GM18499 (cell line): ENCODE results near the gene UHMK1.

Experiments
- ATAC-seq: cut with Tn5 transposase; IDR thresholded peaks from one replicate; pipeline ENCODE4 v1.9.1; 2021; ENCODE audit warnings: moderate number of reproducible peaks; ENCODE audit not compliant: insufficient read depth, unreplicated experiment

Gene UHMK1

GRCh38 chr1:162527314-162527713 lies 29.7 kb downstream of the UHMK1 start:
- ATAC-seq = no peak

DNA sequence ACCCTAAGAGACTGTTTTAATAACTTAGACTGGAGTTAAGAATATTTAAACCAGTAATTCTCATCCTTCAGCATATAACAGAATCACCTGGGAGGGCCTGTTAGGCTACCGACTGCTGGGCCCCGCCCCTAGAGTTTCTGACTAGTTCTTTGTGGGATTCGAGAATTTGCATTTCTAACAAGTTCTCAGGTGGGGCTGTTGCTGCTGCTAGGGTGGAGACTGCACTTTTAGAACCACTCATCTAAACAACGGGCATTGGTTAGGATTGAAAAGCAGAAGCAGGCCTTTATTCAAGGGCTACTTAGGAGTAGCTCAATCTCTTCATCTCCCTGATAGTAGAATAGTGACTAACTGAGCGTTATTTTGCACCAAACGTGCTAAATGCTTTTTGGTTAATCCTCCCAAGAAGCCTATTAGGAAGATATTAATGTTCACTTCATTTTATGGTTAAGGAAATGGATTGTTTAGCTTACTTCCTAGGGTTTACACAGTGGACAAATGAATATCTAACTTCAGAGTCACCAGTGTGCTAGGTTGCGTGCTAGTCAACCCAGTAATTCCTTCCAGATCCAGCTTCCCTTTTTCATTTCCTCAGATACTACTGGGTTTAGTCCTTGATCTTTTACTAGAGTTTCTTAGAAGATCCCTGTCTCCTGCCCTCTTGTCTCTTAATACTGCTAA lies 32.8 kb downstream of the UHMK1 start:
- ATAC-seq = peak; percentile 97

GRCh38 chr1:162530988-162531319 lies 33.3 kb downstream of the UHMK1 start:
- no peak for ATAC-seq

DNA sequence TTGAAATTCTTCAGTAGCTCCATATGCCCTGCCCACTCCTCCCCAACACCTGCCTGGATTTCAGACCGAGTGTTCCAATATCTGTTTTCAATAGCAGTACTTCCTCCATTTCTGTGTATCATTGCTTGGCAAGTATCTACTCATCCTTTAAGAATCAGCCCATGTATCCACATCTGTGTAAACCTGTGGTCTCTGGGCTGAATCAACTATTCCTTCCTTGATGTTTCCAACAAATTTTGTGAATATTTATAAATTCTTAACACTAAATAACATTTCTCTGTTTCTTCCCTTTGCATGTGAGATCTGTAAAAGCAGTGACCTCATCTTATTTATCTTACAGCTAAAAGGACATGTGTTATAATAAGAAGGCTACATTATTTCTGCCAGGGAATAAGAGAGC lies 37.9 kb downstream of the UHMK1 start:
- ATAC-seq = no peak

DNA sequence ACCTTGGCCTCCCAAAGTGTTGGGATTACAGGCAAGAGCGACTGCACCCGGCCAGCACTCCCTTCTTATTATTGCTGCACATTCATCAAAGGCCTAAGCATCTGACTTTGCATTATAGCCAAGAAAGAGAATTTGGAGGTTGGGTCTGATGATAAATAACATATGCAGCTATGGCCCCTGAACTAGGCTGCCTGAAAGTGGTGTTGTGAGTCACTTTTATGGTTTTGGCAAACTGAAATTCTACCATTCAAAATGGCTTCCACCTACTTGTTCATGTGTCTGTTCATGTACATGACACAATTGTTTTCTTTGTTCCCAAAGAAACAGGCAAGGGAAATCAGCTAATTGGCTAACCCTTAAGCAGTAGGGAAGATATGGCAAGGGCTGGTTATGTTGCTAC lies 38.9 kb downstream of the UHMK1 start:
- ATAC-seq = no peak

- ATAC-seq = no peak
Measured at GRCh38 chr1:162537216-162537615, 39.6 kb downstream of the UHMK1 start.

- ATAC-seq = no peak
Measured at GRCh38 chr1:162538815-162539431, 41.3 kb downstream of the UHMK1 start.

GRCh38 chr1:162541619-162542141 lies 44.1 kb downstream of the UHMK1 start:
- ATAC-seq = no peak

GRCh38 chr1:162543228-162543627 lies 45.6 kb downstream of the UHMK1 start:
- no peak for ATAC-seq

- ATAC-seq = no peak
Measured at GRCh38 chr1:162548170-162548569, 50.6 kb downstream of the UHMK1 start.

DNA sequence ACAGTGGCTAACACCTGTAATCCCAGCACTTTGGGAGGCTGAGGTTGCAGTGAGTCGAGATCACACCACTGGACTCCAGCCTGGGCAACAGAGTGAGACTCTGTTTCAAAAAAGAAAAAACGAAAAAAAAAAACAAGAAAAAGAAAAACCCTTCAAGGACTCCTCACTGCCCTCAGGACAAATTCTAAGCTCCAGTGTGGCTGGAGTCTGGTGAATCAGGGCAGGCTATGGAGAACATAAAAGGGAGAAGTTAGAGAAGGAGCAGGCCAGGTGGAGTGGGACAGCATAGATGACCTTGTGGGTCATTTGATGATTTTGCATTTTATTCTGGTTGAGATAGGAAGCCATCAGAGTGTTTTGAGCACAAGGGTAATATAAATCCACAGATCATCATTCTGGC lies 51.4 kb downstream of the UHMK1 start:
- no peak for ATAC-seq

GRCh38 chr1:162550925-162551324 lies 53.3 kb downstream of the UHMK1 start:
- no peak for ATAC-seq

GRCh38 chr1:162551969-162552683 lies 54.5 kb downstream of the UHMK1 start:
- ATAC-seq = no peak

DNA sequence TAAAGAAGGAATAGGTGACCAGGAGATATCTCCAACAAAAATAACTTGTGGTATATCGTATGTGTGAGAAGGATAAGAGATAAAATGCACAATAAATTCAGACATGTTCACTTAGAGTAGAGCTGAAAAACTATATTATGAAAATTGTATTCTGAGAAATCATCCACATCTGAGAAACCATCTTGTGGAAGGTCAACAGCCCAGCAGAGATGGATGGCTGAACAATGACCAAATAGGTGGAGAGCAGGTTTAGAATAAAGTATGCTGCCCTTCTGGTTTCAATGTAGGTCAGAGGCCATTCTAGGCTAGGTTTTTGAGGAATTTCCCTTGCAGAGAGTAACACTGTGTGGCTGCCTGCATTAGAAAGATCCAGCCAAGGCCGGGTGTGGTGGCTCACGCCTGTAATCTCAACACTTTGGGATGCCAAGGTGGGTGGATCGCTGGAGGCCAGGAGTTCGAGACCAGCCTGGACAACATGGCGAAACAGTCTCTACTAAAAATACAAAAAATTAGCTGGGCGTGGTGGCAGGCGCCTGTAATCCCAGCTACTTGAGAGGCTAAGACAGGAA lies 55.1 kb downstream of the UHMK1 start:
- no peak for ATAC-seq

GRCh38 chr1:162554258-162554657 lies 56.6 kb downstream of the UHMK1 start:
- ATAC-seq = no peak

DNA sequence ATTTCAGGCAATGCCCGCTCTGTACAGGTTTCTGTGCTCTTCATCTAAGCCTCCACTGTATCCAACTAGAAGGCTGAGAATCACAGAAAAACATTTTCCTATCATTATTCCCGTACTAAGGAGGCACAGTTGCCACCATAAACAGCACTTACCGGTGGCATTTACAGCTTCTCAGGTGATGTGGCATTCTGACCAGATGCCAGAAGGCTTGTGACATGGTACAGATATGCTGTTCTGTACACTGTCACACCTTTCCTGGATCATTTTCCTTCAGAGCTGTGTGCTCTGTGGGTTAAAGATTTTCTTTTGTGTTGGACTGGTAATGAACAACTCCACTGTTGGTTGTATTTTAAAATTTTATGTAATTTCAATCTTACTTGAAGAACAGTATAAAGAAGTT lies 59.9 kb downstream of the UHMK1 start:
- ATAC-seq = no peak

DNA sequence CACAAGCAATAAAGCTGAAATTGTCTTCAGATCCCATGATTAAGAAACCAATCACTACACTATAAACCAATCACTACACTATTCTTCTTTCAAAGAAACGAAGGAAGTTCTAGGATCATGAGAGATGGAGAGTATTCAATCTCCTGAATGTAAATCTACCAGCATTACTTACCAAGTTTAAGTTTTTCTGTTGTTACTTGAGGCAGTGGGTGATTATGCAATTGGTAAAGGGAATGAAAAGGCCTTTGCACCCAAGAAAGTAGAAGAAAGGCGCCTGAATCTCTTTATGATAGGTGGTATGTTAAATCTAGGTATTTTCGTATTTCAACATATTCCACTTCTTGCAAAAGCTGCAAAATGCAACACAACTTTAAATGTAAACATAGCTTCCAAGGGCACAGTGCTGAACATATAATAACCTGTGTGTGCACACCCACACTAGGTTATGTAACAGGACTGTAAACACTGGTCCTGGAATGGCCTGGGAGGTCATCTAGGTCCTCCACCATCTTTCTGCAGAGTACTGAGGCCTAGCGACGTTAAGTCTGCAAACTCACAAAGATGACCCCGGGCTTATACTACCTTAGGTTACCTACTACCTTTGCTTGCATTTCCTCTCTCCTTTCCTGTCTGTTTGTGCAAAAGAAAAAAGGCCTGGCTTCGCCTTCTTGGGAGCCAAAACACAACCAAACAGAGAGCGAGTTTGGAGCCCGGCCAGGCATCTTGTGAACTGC lies 62.9 kb downstream of the UHMK1 start:
- ATAC-seq = no peak

GRCh38 chr1:162561037-162561615 lies 63.5 kb downstream of the UHMK1 start:
- peak; percentile 85 for ATAC-seq

GRCh38 chr1:162561616-162562469 lies 64.2 kb downstream of the UHMK1 start, which contains the start of gene UAP1:
UAP1 (plus strand) TSS chr1:162561722; CDS start chr1:162566069, 4,347 bp downstream.
- ATAC-seq = no peak
